Right renal cortex interstitium (tissue), 3 donors: ENCODE measurements around the gene AMY2A. TPM values are rescaled to one million over a fixed set of nuclear protein-coding genes. Genes with fewer than 3 reads are reported as not detected.
"Not testable (repeated sequence)": the region's sequence is repeated elsewhere in the genome, so short reads cannot be mapped to it uniquely, and the experiment has no call there.

Experiments used
- DNase-seq, 3 donors: peaks; one replicate each; pipeline ENCODE4 v3.0.0-alpha.2; 2013; ENCODE audit warnings: low read depth in 3 of 3, low spot score in 2 of 3
- polyA plus RNA-seq, 3 donors: library from polyadenylated mRNA; unstranded; fragments of 120-200 nt; gene quantifications; one replicate each; pipeline ENCODE4 v1.2.1, GENCODE V29; 2013; ENCODE audit not compliant: insufficient read length in 3 of 3

Gene AMY2A
- under 1 TPM in 2 of 3 donors, not detected in 1; 0.21 to 0.29 TPM for polyA plus RNA-seq

DNA sequence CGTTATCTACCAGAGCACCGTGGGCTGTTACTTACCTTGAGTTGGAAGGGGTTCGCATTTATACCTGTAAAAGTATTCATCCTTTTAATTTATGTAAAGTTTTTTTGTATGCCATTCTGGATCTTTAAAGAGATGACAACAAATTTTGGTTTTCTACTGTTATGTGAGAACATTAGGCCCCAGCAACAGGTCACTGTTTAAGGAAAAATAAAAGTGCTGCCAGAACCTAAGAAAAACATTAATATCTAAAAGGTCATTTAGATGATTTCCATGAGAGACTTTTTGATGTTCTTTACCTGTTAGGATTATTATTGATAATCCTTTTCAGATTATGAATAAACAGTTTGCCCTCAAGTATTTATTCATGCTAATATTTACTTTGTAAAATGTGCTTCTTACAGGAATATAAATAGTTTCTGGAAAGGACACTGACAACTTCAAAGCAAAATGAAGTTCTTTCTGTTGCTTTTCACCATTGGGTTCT is at the start of gene AMY2A:
AMY2A (plus strand) TSS at position 434 of the 484 bp plus-strand sequence; CDS start at position 448, 14 bp downstream.
- DNase-seq, result not testable (repeated sequence)

GRCh38 chr1:103569493-103569892 is 47.7 kb upstream of the AMY2A start:
- no peak for DNase-seq

DNA sequence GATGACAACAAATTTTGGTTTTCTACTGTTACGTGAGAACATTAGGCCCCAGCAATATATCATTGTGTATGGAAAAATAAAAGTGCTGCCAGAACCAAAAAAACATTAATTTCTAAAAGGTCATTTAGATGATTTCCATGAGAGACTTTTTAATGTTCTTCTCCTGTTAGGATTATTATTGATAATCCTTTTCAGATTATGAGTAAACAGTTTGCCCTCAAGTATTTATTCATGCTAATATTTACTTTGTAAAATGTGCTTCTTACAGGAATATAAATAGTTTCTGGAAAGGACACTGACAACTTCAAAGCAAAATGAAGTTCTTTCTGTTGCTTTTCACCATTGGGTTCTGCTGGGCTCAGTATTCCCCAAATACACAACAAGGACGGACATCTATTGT is 45.9 kb upstream of the AMY2A start, which contains the start of gene AMY2B:
AMY2B (plus strand) TSS at position 301 of the 400 bp plus-strand sequence; CDS start at position 315, 14 bp downstream.
- DNase-seq, result not testable (repeated sequence)

- no peak for DNase-seq
Observed at GRCh38 chr1:103576065-103576464, 41.2 kb upstream of the AMY2A start.

GRCh38 chr1:103576784-103577183 is 40.4 kb upstream of the AMY2A start:
- DNase-seq, result not testable (repeated sequence)

GRCh38 chr1:103582464-103582863 is 34.8 kb upstream of the AMY2A start:
- DNase-seq, result no peak

GRCh38 chr1:103583887-103584286 is 33.3 kb upstream of the AMY2A start:
- DNase-seq, result no peak

GRCh38 chr1:103584537-103584936 is 32.7 kb upstream of the AMY2A start:
- DNase-seq, result no peak

DNA sequence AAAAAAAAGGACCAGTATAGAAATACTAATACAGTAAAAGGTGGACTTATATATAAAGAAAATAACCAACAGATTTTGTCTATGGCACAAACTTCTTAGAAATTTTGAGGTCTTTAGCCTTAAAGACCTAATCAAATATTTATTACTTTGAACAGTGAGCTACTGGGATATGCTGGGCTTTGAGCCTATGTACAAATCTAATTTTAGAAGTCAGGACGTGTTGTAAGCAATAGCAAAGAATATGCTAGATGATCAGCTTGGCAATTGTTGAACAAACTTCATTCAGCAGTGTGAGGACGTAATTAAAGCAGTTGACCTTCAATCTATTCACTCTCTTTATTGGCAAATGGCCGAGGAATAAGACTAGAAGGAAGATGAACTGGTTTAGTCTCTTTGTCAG is 14.5 kb upstream of the AMY2A start:
- not testable (repeated sequence) for DNase-seq

GRCh38 chr1:103616362-103616761 is 865 bp upstream of the AMY2A start:
- DNase-seq, result no peak

- DNase-seq, result not testable (repeated sequence)
Observed at GRCh38 chr1:103627436-103627835, 10.2 kb downstream of the AMY2A start.

- DNase-seq, result not testable (repeated sequence)
Observed at GRCh38 chr1:103641194-103641593, 24.0 kb downstream of the AMY2A start.

GRCh38 chr1:103643908-103644307 is 26.7 kb downstream of the AMY2A start:
- not testable (repeated sequence) for DNase-seq

GRCh38 chr1:103650305-103650704 is 33.1 kb downstream of the AMY2A start:
- DNase-seq, result not testable (repeated sequence)

DNA sequence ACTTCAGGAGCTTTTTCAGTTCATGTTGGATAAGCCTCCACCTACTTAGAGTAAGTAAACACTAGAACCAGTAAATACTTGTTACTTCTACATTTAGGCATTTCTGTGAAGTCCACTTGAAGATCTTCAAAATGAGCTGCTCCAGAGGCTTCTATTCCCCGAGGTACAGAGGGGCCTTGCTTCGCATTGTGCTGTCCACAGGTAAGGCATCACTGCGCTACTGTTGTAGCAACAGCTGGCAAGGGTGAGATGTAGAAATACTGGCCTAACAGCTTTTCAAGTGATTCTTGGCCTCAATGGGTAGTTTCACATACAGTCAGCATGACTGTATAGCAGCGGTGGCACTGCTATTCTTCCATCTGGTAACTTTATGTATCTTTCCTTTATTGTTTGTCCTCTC is 33.7 kb downstream of the AMY2A start:
- DNase-seq, result not testable (repeated sequence)

- not testable (repeated sequence) for DNase-seq
Observed at GRCh38 chr1:103654133-103654532, 36.9 kb downstream of the AMY2A start.

DNA sequence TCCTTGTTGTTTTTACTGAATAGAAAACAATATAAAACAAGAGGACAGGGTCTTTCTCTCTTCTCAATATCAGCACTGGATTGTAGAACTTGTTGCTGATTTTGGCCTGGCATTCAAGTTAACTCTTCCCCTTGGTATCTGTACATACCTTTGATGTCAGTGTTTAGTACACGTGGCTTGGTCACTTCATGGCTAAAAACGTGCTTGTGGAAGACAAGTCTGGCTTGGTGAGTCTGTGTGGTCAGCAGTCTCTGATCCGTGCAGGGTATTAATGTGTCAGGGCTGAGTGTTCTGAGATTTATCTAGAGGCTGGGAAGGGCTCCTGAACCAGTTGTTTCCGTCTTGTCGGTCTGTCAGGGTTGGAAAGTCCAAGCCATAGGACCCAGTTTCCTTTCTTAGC is 38.2 kb downstream of the AMY2A start, which contains the start of gene AMY1A:
AMY1A (plus strand) TSS at position 301 of the 400 bp plus-strand sequence. CDS start 571 bp downstream, outside the sequence.
- DNase-seq, result not testable (repeated sequence)

Other genes with a start within 250 kb of the AMY2A start
- gene RNPC3, start 91.7 kb upstream of the AMY2A start, polyA plus RNA-seq, result 10 to 100 TPM; 32.1 to 45.2 (median 44.7) TPM
- gene AMY2B, start 45.8 kb upstream of the AMY2A start, polyA plus RNA-seq, result 10 to 100 TPM; 28.0 to 33.1 (median 28.9) TPM
- not detected for gene AMY1A, start 38.3 kb downstream of the AMY2A start, polyA plus RNA-seq
- gene AMY1B, start 78.8 kb downstream of the AMY2A start, polyA plus RNA-seq, result under 1 TPM in 2 of 3 donors, not detected in 1; 0.12 to 0.17 TPM
- gene AMY1C, start 132.5 kb downstream of the AMY2A start, polyA plus RNA-seq, result not detected